ENCODE measurements around the gene S1PR3.

- TF ChIP-seq CTCF (IDR thresholded peaks at IDR 0.05; ENCODE audit: extremely low read depth in 1 of 2, insufficient read depth in 1 of 2, low read depth in 1 of 2, low read length in 2 of 2), result no peak
- no peak for TF ChIP-seq JUN (IDR thresholded peaks at IDR 0.05; ENCODE audit: borderline replicate concordance, insufficient read depth, insufficient read length, low read depth)
- TF ChIP-seq POLR2A (IDR thresholded peaks at IDR 0.05; ENCODE audit: low read depth, low read length), result no peak
- TF ChIP-seq MAX (IDR thresholded peaks at IDR 0.05; ENCODE audit: insufficient read depth, insufficient read length), result no peak
- TF ChIP-seq EZH2 (IDR thresholded peaks at IDR 0.05; ENCODE audit: borderline replicate concordance, low read depth, low read length, severe bottlenecking), result no peak
- no peak for TF ChIP-seq MYC (IDR thresholded peaks at IDR 0.05; ENCODE audit: low read depth, low read length)
- no peak for TF ChIP-seq FOS (IDR thresholded peaks at IDR 0.05; ENCODE audit: borderline replicate concordance, insufficient read depth, low read length)
- no peak for TF ChIP-seq POLR2AphosphoS5 (IDR thresholded peaks at IDR 0.05; ENCODE audit: insufficient read depth, low read depth, low read length)
- TF ChIP-seq GATA2 (IDR thresholded peaks at IDR 0.05; ENCODE audit: insufficient read depth, insufficient read length, low read depth, low read length), result no peak
Observed at GRCh38 chr9:88983865-88984542, 7.3 kb upstream of the S1PR3 start.

Data from endothelial cell of umbilical vein (primary cell).